Testis (tissue), 2 donors: ENCODE measurements around the gene CARMIL3.
A peak's percentile ranks its signal among the peaks of the same experiment; 100 is the strongest.

ENCODE experiments used
- POLR2A ChIP-seq: fragments of 450-650 bp; IDR thresholded peaks from one replicate; pipeline ENCODE4 v1.6.1; 2017; ENCODE audit warnings: antibody characterized with exemption, mild to moderate bottlenecking, moderate library complexity
- TF ChIP-seq, protein P1 (sequence below), 3 experiments: fragments of 450-650 bp in 2 of 3; fragments of 200-600 bp in 1 of 3; sonication (generic) in 1 of 3; IDR thresholded peaks; one replicate each; pipeline ENCODE4 v1.5.1; 2016 to 2019; ENCODE audit warnings: antibody characterized with exemption in 3 of 3, mild to moderate bottlenecking in 2 of 3, moderate library complexity in 1 of 3

DNA sequence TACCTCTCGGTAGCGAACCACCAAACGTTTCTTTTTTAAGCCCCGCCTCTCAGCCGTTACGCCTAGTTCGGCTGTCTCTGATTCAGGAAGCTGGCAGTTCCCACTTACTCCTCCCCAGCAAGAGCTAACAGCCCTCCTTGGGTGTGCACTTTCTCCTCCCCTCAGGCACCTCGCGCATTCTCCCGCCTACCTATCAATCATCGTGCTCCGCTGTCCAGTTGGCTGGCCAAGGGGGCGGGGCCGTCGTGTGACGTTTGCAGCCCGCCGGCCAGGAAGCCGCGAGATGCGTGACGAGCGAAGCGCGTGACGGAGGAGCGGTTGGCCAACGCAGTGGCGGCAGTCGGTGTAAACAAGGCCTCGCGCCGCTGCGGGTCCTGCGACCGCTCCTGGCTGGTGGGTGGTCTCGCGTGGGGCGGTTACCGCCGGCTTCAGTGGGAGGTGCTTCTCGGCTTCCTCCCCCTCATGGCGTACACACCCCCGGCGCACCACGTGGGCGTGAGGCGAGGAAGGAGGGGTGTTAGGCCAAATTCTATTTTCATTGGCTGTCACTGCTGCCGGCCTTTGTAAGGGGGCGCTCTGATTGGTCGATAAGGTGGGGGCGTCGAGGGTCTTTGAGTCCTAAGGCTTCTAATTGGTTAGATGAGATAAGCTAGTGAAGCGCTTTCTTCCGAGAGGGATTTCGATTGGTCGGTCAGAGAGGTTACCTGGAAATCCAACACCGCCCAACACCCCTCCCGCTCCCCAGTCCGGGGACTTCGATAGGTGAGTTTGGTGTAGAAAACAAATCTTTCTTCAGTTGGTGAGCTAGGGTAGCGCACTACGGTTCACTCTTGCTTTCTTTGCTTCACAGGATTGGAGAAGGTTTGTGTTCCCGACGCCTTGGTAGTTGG, 63.0 kb downstream of the CARMIL3 start, which contains the start of the genes DCAF11 and NRL:
- TF ChIP-seq, protein P1, sequence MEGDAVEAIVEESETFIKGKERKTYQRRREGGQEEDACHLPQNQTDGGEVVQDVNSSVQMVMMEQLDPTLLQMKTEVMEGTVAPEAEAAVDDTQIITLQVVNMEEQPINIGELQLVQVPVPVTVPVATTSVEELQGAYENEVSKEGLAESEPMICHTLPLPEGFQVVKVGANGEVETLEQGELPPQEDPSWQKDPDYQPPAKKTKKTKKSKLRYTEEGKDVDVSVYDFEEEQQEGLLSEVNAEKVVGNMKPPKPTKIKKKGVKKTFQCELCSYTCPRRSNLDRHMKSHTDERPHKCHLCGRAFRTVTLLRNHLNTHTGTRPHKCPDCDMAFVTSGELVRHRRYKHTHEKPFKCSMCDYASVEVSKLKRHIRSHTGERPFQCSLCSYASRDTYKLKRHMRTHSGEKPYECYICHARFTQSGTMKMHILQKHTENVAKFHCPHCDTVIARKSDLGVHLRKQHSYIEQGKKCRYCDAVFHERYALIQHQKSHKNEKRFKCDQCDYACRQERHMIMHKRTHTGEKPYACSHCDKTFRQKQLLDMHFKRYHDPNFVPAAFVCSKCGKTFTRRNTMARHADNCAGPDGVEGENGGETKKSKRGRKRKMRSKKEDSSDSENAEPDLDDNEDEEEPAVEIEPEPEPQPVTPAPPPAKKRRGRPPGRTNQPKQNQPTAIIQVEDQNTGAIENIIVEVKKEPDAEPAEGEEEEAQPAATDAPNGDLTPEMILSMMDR (IDR thresholded peaks at IDR 0.05), result peak in 1 of 3 experiments; percentile 19
- no peak for TF ChIP-seq POLR2A
